Measurements from ENCODE around the gene ARHGAP15.

The ARHGAP15 gene

GRCh38 chr2:143685421-143686078, 556.3 kb downstream of the ARHGAP15 start:
- no peak for DNase-seq (ENCODE audit: low read depth in 1 of 2, low spot score in 1 of 2)
- TF ChIP-seq JUND (IDR thresholded peaks at IDR 0.05; ENCODE audit: low read depth) = no peak
- in situ Hi-C loops (cut with HindIII; ENCODE audit: low pct_unique_long_range_greater_than_20kb, low sequenced_read_pairs) = no loop called here

- TF ChIP-seq JUND (IDR thresholded peaks at IDR 0.05; ENCODE audit: low read depth) = no peak
- DNase-seq (ENCODE audit: low read depth in 1 of 2, low spot score in 1 of 2) = peak; percentile 4 to 50
- in situ Hi-C loops (cut with HindIII; ENCODE audit: low pct_unique_long_range_greater_than_20kb, low sequenced_read_pairs) = no loop called here
Observed at GRCh38 chr2:143686585-143687164, 557.5 kb downstream of the ARHGAP15 start.

- TF ChIP-seq JUND (IDR thresholded peaks at IDR 0.05; ENCODE audit: low read depth) = no peak
Observed at GRCh38 chr2:143688248-143688647, 559.0 kb downstream of the ARHGAP15 start.

GRCh38 chr2:143688815-143689214, 559.6 kb downstream of the ARHGAP15 start:
- no peak for TF ChIP-seq JUND (IDR thresholded peaks at IDR 0.05; ENCODE audit: low read depth)
- in situ Hi-C loops (cut with HindIII; ENCODE audit: low pct_unique_long_range_greater_than_20kb, low sequenced_read_pairs) = no loop called here

More at GRCh38 chr2:143688248-143688647, 559.0 kb downstream of the ARHGAP15 start:
- in situ Hi-C loops (cut with HindIII; ENCODE audit: low pct_unique_long_range_greater_than_20kb, low sequenced_read_pairs) = no loop called here
- DNase-seq (ENCODE audit: low read depth in 1 of 2, low spot score in 1 of 2) = no peak

GRCh38 chr2:143689541-143689940, 560.3 kb downstream of the ARHGAP15 start:
- no peak for TF ChIP-seq JUND (IDR thresholded peaks at IDR 0.05; ENCODE audit: low read depth)

More at GRCh38 chr2:143688815-143689214, 559.6 kb downstream of the ARHGAP15 start:
- no peak for DNase-seq (ENCODE audit: low read depth in 1 of 2, low spot score in 1 of 2)

GRCh38 chr2:143690235-143690634, 561.0 kb downstream of the ARHGAP15 start:
- no peak for DNase-seq (ENCODE audit: low read depth in 1 of 2, low spot score in 1 of 2)
- in situ Hi-C loops (cut with HindIII; ENCODE audit: low pct_unique_long_range_greater_than_20kb, low sequenced_read_pairs) = no loop called here
- TF ChIP-seq JUND (IDR thresholded peaks at IDR 0.05; ENCODE audit: low read depth) = no peak

More at GRCh38 chr2:143689541-143689940, 560.3 kb downstream of the ARHGAP15 start:
- DNase-seq (ENCODE audit: low read depth in 1 of 2, low spot score in 1 of 2) = no peak
- in situ Hi-C loops (cut with HindIII; ENCODE audit: low pct_unique_long_range_greater_than_20kb, low sequenced_read_pairs) = no loop called here

GRCh38 chr2:143691121-143691520, 561.9 kb downstream of the ARHGAP15 start:
- in situ Hi-C loops (cut with HindIII; ENCODE audit: low pct_unique_long_range_greater_than_20kb, low sequenced_read_pairs) = no loop called here
- no peak for TF ChIP-seq JUND (IDR thresholded peaks at IDR 0.05; ENCODE audit: low read depth)
- DNase-seq (ENCODE audit: low read depth in 1 of 2, low spot score in 1 of 2) = no peak

- DNase-seq (ENCODE audit: low read depth in 1 of 2, low spot score in 1 of 2) = no peak
- in situ Hi-C loops (cut with HindIII; ENCODE audit: low pct_unique_long_range_greater_than_20kb, low sequenced_read_pairs) = no loop called here
- TF ChIP-seq JUND (IDR thresholded peaks at IDR 0.05; ENCODE audit: low read depth) = no peak
Observed at GRCh38 chr2:143692162-143692561, 562.9 kb downstream of the ARHGAP15 start.

GRCh38 chr2:143692967-143693366, 563.7 kb downstream of the ARHGAP15 start:
- DNase-seq (ENCODE audit: low read depth in 1 of 2, low spot score in 1 of 2) = no peak
- in situ Hi-C loops (cut with HindIII; ENCODE audit: low pct_unique_long_range_greater_than_20kb, low sequenced_read_pairs) = no loop called here

GRCh38 chr2:143694335-143694734, 565.1 kb downstream of the ARHGAP15 start:
- in situ Hi-C loops (cut with HindIII; ENCODE audit: low pct_unique_long_range_greater_than_20kb, low sequenced_read_pairs) = no loop called here
- DNase-seq (ENCODE audit: low read depth in 1 of 2, low spot score in 1 of 2) = no peak
- no peak for TF ChIP-seq JUND (IDR thresholded peaks at IDR 0.05; ENCODE audit: low read depth)

More at GRCh38 chr2:143692967-143693366, 563.7 kb downstream of the ARHGAP15 start:
- no peak for TF ChIP-seq JUND (IDR thresholded peaks at IDR 0.05; ENCODE audit: low read depth)

- DNase-seq (ENCODE audit: low read depth in 1 of 2, low spot score in 1 of 2) = no peak
- no peak for TF ChIP-seq JUND (IDR thresholded peaks at IDR 0.05; ENCODE audit: low read depth)
- in situ Hi-C loops (cut with HindIII; ENCODE audit: low pct_unique_long_range_greater_than_20kb, low sequenced_read_pairs) = no loop called here
Observed at GRCh38 chr2:143696651-143697050, 567.4 kb downstream of the ARHGAP15 start.

GRCh38 chr2:143697744-143698143, 568.5 kb downstream of the ARHGAP15 start:
- in situ Hi-C loops (cut with HindIII; ENCODE audit: low pct_unique_long_range_greater_than_20kb, low sequenced_read_pairs) = no loop called here
- DNase-seq (ENCODE audit: low read depth in 1 of 2, low spot score in 1 of 2) = no peak
- no peak for TF ChIP-seq JUND (IDR thresholded peaks at IDR 0.05; ENCODE audit: low read depth)

GRCh38 chr2:143698352-143698751, 569.1 kb downstream of the ARHGAP15 start:
- in situ Hi-C loops (cut with HindIII; ENCODE audit: low pct_unique_long_range_greater_than_20kb, low sequenced_read_pairs) = no loop called here
- DNase-seq (ENCODE audit: low read depth in 1 of 2, low spot score in 1 of 2) = no peak
- TF ChIP-seq JUND (IDR thresholded peaks at IDR 0.05; ENCODE audit: low read depth) = no peak

Data from T47D (cell line).